IgD-negative memory B cell (primary cell): ENCODE measurements around the gene CDCA4. TPM values are rescaled to one million over a fixed set of nuclear protein-coding genes. Genes with fewer than 3 reads are reported as not detected.
"Not testable (repeated sequence)": the region's sequence is repeated elsewhere in the genome, so short reads cannot be mapped to it uniquely, and the experiment has no call there.

Source experiments
- H3K27ac Mint-ChIP-seq, 3 donors: one replicate each; pipeline ENCODE4 v1.8.0; 2020 to 2022; ENCODE audit warnings: mild to moderate bottlenecking in 3 of 3, mixed read lengths in 3 of 3, moderate library complexity in 1 of 3
- H3K27me3 Mint-ChIP-seq: one replicate; pipeline ENCODE4 v1.8.0; 2021; ENCODE audit warnings: mixed read lengths
- H3K36me3 Mint-ChIP-seq: one replicate; pipeline ENCODE4 v1.8.0; 2020; ENCODE audit warnings: mild to moderate bottlenecking, mixed read lengths
- H3K4me1 Mint-ChIP-seq, 3 donors: one replicate each; pipeline ENCODE4 v1.8.0; 2020 to 2022; ENCODE audit warnings: mixed read lengths in 3 of 3, mild to moderate bottlenecking in 1 of 3
- H3K4me3 Mint-ChIP-seq, 4 donors: one replicate each; pipeline ENCODE4 v1.8.0; 2020 to 2022; ENCODE audit warnings: mild to moderate bottlenecking in 4 of 4, mixed read lengths in 4 of 4, moderate library complexity in 3 of 4
- H3K9me3 Mint-ChIP-seq, 3 donors: one replicate each; pipeline ENCODE4 v1.8.0; 2020 to 2021; ENCODE audit warnings: mixed read lengths in 3 of 3, mild to moderate bottlenecking in 1 of 3
- polyA plus RNA-seq: library from polyadenylated mRNA; unstranded; fragments of 300-500 nt; fragmentation: Illumina TruSeq; gene quantifications from one replicate; pipeline ENCODE4 v1.2.3, GENCODE V29; 2021

The CDCA4 gene
- polyA plus RNA-seq, 1 donor from 2014 or later = 11.4 TPM

DNA sequence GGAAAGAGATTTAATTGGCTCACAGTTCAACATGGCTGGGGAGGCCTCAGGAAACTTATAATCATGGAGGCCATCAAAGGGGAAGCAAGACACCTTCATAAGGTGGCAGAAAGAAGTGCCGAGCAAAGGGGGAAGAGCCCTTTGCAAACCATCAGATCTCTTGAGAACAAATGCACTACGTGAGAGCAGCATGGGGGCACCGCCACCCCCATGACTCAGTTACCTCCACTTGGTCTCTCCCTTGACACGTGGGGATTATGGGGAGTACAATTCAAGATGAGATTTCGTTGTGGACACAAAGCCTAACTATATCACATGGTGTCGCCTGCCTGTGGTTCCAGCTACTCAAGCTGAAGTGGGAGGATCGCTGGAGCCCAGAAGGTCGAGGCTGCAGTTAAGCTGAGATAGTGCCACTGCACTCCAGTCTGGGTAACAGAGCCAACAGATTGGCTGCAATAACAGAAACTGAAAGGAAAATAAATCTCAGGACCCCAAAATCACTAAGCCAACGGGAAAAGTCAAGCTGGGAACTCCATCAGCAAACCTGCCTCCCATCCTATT is 10.0 kb upstream of the CDCA4 start:
- H3K36me3 Mint-ChIP-seq = no peaks in the 10 kb centered on the region
- no peak overlapping the region for H3K27ac Mint-ChIP-seq
- H3K4me3 Mint-ChIP-seq = peak overlapping the region in 2 of 4 donors; percentile 58 to 68
- no peaks in the 10 kb centered on the region for H3K27me3 Mint-ChIP-seq
- peaks cover 7 to 19% (median 13%) of the 10 kb centered on the region in 3 donors for H3K4me1 Mint-ChIP-seq
- H3K9me3 Mint-ChIP-seq = peaks cover 0 to 2% (median 0%) of the 10 kb centered on the region in 3 donors

DNA sequence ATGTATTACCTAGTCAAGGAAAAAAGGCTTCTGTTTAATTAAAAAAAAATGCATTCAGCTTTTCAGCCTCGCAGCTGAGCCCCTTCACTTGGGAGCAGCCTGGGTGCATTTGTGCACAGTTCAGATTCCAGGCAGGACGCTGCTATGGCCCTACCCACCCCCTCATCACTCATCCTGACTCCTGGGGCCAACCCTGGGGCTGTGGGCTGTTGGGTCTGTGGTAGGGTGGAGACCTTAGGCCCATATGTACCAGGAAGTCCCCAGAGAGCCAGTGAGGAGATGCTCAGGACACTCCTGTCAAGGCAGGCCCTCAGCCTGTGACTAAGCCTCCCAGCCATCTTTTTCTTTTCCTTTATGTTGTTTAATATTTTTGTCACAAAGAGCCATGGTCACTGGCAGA is 9.3 kb upstream of the CDCA4 start:
- H3K4me3 Mint-ChIP-seq = peak overlapping the region in 1 of 4 donors; percentile 68
- H3K36me3 Mint-ChIP-seq = no peaks in the 10 kb centered on the region
- no peaks in the 10 kb centered on the region for H3K27me3 Mint-ChIP-seq
- peaks cover 0 to 2% (median 0%) of the 10 kb centered on the region in 3 donors for H3K9me3 Mint-ChIP-seq
- peaks cover 10 to 24% (median 14%) of the 10 kb centered on the region in 3 donors for H3K4me1 Mint-ChIP-seq
- H3K27ac Mint-ChIP-seq = no peak overlapping the region

DNA sequence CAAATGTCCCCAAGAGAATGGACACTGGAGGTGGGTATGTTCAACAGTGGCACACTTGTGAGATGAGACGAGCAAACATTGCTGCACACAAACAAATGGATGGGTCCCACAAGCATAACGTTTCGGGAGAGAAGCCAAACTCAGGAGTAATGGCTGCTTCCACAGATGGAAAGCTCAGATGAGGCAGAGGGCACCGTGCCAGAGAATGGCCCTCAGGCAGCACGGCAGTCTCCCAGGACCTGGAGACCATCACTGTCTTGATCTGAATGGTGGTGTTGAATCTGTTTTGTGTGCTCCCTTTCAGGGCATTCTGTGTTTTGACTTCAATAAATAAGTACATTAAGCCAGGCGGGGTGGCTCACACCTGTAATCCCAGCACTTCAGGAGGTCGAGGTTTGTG is 8.5 kb upstream of the CDCA4 start:
- Mint-ChIP-seq H3K9me3 (peaks cover 0 to 2% (median 0%) of the 10 kb centered on the region in 3 donors), H3K4me1 (peaks cover 15 to 24% (median 18%) of the 10 kb centered on the region in 3 donors), H3K27ac (peak overlapping the region in 1 of 3 donors; percentile 25), H3K4me3 (no peak overlapping the region), H3K27me3 (no peaks in the 10 kb centered on the region), H3K36me3 (no peaks in the 10 kb centered on the region)

DNA sequence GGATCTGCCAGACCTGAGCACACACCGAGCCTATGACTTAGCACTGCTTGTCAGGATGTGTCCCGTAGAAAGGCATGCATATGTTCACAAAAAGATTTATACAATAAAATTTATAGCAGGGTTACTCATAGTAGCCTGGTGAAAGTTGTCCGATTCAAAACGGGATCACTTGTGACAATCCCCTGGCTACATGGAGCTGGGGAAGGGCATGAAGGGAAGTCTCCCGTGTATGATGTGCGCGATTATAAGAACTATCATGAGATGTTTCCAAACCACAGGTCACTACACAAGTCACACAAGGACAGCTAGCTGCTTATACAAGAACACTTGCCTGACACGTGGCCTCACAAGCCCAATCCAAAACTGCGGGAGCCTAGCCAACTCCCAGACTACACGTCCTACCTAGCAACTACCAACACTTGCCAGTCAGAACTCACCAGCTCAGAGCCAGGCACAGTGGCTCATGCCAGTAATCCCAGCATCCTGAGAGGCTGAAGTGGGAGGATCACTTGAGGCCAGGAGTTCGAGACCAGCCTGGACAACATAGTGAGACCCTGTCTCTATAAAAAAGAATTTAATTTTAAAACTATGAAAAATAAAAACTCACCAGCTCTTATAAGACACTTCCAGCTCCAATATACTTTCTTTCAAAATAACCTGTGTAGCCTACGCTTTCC is 7.5 kb upstream of the CDCA4 start:
- no peaks in the 10 kb centered on the region for H3K36me3 Mint-ChIP-seq
- H3K27ac Mint-ChIP-seq = peak overlapping the region in 1 of 3 donors; percentile 35
- H3K4me1 Mint-ChIP-seq = peaks cover 13 to 22% (median 15%) of the 10 kb centered on the region in 3 donors
- H3K4me3 Mint-ChIP-seq = peak overlapping the region in 1 of 4 donors; percentile 28
- peaks cover 0 to 2% (median 0%) of the 10 kb centered on the region in 3 donors for H3K9me3 Mint-ChIP-seq
- no peaks in the 10 kb centered on the region for H3K27me3 Mint-ChIP-seq

DNA sequence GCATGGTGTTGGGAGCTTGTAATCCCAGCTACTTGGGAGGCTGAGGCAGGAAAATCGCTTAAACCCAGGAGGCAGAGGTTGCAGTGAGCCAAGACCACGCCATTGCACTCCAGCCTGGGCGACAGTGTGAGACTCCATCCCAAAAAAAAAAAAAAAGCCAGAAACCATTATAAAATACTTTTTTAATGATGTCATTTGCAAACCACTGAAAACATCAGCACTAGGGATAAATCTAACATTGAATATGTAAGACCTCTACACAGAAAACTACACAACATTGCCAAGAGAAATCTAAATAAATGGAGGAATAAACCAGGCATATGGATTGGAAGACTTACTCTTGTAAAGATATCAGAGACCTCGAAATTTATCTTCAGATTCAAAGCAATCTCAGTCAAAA is 6.8 kb upstream of the CDCA4 start:
- H3K4me3 Mint-ChIP-seq, H3K36me3 Mint-ChIP-seq, H3K27me3 Mint-ChIP-seq, H3K9me3 Mint-ChIP-seq: not testable (repeated sequence)
- H3K27ac Mint-ChIP-seq = peak overlapping the region in 1 of 3 donors; percentile 35
- H3K4me1 Mint-ChIP-seq = peaks cover 10 to 22% (median 13%) of the 10 kb centered on the region in 3 donors

DNA sequence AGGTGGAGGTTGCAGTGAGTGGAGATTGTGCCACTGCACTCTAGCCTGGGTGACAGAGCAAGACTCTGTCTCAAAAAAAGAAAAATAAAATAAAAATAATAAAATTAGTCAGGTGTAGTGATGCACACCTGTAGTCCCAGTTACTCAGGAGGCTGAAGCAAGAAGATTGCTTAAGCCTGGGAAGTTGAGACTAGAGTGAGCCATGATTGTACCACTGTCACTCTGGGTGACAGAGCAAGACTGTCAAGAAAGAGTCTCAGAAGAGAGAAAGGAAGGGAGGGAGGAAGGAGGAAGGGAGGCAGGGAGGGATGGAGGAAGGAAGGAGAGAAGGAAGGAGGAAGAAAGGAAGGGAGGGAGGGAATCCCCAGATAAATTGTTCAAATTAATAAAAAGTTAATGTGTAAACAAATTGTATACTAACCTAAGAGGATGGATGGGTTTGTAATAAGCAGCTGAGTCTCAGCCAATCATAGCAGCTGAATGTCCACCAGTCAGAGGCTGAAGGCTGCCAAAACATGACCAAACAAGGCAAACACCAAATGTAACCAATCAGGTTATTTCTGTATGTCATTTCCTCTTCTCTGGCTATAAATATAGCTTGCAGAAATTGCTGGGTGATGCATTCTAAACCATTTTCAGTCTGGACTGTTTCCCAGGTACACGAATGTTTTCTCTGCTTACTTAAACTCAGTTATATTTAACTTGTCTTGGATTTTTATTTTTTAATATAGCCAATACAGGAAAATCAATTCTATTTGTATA is 6.1 kb upstream of the CDCA4 start:
- Mint-ChIP-seq H3K4me3 (no peak overlapping the region), H3K27me3 (no peaks in the 10 kb centered on the region), H3K27ac (peak overlapping the region in 1 of 3 donors; percentile 64), H3K36me3 (no peaks in the 10 kb centered on the region), H3K4me1 (peaks cover 10 to 20% (median 13%) of the 10 kb centered on the region in 3 donors), H3K9me3 (peaks cover 0 to 2% (median 0%) of the 10 kb centered on the region in 3 donors)

DNA sequence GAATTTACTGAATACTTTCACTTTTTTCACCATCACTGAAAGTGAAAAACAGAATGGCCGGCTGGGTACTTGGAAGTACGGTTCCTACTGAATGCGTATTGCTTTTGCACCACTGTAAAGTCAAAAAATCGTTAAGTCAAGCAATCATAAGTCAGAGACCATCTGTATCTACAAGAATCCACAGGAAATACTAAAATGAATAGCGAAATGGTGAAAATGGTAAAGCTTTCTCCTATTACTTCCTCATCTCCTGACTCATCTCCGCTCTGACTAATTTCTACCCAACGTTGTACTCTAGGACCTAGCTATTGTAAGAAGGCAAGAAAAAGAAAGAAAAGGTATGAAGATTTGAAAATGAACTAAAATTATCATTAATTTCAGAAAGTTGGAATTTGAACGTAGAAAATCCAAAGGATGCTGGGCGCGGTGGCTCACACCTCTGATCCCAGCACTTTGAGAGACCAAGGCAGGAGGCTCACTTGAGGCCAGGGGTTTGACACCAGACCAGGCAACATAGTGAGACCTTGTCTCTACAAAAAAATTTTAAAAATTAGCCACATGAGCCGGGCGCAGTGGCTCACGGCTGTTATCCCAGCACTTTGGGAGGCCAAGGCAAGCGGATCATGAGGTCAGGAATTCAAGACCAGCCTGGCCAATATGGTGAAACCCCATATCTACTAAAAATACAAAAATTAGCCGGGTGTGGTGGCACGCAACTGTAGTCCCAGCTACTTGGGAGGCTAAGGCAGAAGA is 5.3 kb upstream of the CDCA4 start:
- Mint-ChIP-seq H3K36me3 (no peaks in the 10 kb centered on the region), H3K4me1 (peaks cover 15 to 26% (median 17%) of the 10 kb centered on the region in 3 donors), H3K4me3 (peak overlapping the region in 2 of 4 donors; percentile 16 to 49), H3K27ac (peak overlapping the region in 2 of 3 donors; percentile 23 to 64), H3K27me3 (no peaks in the 10 kb centered on the region), H3K9me3 (peaks cover 0 to 2% (median 0%) of the 10 kb centered on the region in 3 donors)

DNA sequence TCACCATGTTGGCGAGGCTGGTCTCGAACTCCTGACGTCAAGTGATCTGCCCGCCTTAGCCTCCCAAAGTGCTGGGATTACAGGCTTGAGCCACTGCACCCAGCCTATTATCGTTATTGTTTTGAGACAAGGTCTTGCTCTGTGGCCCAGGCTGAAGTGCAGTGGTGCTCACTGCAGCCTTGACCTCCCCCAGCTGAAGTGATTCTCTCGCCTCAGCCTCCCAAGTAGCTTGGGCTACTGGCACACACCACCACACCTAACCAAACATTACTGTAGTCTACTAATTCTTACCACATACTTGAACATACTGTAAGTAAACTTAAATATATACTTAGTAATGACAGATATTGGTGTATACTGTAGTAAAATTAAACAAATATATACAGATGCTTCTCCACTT is 4.5 kb upstream of the CDCA4 start:
- no peaks in the 10 kb centered on the region for H3K27me3 Mint-ChIP-seq
- peak overlapping the region in 1 of 4 donors; percentile 1 for H3K4me3 Mint-ChIP-seq
- no peaks in the 10 kb centered on the region for H3K36me3 Mint-ChIP-seq
- H3K27ac Mint-ChIP-seq = peak overlapping the region in 2 of 3 donors; percentile 84 to 98
- H3K4me1 Mint-ChIP-seq = peaks cover 15 to 26% (median 17%) of the 10 kb centered on the region in 3 donors
- no peaks in the 10 kb centered on the region for H3K9me3 Mint-ChIP-seq

DNA sequence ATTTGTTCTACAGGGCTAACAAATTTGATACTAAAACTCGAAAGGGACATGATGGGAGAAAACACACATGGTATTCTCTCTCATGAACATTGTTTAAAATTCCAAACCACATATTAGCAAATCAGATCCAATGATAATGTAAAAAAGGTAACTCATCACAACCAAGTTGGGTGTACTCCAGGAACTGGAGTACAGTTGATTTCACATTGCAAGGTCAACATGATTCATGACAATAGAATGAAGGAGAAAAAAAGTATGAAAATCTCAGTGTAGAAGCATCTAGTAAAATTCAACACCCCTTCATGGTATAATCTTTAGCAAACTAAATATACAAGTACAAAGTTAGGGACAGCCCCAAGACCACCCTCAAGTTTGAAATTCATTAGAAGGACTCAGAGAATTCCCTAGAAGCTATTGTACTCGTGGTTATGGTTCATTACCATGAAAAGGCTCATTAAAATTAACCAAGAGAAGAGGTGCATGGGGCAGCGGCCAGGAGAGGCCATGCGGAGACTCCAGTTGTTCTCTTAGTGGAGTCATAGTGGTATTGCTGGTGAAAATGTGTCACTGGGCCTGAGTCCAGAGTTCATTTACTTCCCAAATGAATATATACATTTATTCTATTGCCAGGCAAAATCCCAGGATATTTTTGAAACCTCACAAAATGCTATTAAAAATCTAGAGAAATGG is 3.1 kb upstream of the CDCA4 start:
- Mint-ChIP-seq H3K27ac (peak overlapping the region in 1 of 3 donors; percentile 98), H3K4me1 (peaks cover 24 to 34% (median 26%) of the 10 kb centered on the region in 3 donors), H3K4me3 (peak overlapping the region in 1 of 4 donors; percentile 99), H3K27me3 (peaks cover 3% of the 10 kb centered on the region), H3K36me3 (no peaks in the 10 kb centered on the region), H3K9me3 (no peaks in the 10 kb centered on the region)

DNA sequence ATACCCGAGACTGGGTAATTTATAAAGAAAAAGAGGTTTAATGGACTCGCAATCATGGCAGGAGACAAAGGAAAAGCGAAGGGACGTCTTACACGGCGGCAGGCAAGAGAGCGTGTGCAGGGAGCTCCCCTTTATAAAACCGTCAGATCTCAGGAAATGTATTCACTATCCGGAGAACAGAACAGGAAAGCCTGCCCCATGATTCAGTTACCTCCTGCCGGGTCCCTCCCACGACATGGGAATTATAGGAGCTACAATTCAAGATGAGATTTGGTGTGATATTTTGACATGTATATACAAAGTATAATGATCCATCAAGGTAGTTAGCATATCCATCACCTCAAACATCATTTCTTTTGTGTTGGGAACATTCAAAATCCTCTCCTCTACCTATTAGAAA is 2.3 kb upstream of the CDCA4 start:
- peak overlapping the region in 1 of 3 donors; percentile 98 for H3K27ac Mint-ChIP-seq
- no peaks in the 10 kb centered on the region for H3K36me3 Mint-ChIP-seq
- H3K9me3 Mint-ChIP-seq = no peaks in the 10 kb centered on the region
- H3K4me3 Mint-ChIP-seq = peak overlapping the region in 2 of 4 donors; percentile 33 to 99
- H3K27me3 Mint-ChIP-seq = peaks cover 3% of the 10 kb centered on the region
- H3K4me1 Mint-ChIP-seq = peaks cover 25 to 38% (median 29%) of the 10 kb centered on the region in 3 donors

DNA sequence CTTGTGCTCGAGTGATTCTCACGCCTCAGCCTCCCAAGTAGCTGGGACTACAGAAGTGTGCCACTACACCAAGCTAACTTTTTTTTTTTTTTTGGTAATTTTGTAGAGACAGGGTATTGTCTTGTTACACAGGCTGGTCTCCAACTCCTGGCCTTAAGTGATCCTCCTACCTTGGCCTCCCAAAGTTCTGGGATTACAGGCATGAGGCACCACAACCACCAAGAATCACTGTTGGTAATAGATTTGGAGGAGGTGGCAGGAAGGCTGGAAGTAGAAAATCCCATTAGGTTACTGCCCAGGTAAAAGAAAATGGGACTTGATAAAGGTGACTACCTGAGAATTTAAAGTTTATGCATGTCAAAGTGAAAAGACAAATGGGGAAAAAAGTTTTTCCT is 1.4 kb upstream of the CDCA4 start:
- no peaks in the 10 kb centered on the region for H3K9me3 Mint-ChIP-seq
- H3K4me3 Mint-ChIP-seq = peak overlapping the region; percentile 51 to 99 (median 92)
- peak overlapping the region in 2 of 3 donors; percentile 94 to 98 for H3K27ac Mint-ChIP-seq
- no peaks in the 10 kb centered on the region for H3K36me3 Mint-ChIP-seq
- peaks cover 3% of the 10 kb centered on the region for H3K27me3 Mint-ChIP-seq
- H3K4me1 Mint-ChIP-seq = peaks cover 28 to 43% (median 33%) of the 10 kb centered on the region in 3 donors

DNA sequence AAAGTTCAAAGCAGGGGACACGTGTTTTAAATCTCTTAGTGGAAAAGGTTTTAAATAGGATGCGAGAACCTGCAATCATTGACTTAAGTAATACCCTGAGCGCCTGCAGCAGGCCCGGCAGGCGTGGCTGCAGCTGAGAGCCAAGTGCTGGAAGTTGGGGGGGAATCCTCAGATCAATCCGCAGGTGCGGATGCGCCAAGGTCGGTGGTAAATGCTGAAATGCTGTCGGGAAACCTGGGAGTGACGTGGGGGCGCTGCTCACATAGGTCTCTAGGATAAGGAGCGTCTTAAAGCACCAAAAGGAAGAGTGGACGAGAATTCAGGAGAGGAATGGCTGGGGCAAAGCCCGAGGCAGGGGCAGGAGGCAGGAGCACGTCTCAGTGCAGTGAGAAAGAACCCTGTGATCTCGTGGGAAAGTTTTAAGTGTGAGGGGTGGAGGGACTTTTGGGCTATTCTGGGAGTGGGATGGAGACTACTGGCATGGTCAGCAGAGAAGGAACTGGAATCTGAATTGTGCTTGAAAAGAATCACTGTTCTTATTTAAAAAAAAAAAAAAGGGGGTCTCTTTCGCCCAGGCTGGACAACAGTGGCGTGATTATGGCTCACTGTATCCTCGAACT is 883 bp upstream of the CDCA4 start:
- Mint-ChIP-seq H3K36me3 (peaks cover 1% of the 10 kb centered on the region), H3K27me3 (peaks cover 3% of the 10 kb centered on the region), H3K4me1 (peaks cover 29 to 47% (median 35%) of the 10 kb centered on the region in 3 donors)

DNA sequence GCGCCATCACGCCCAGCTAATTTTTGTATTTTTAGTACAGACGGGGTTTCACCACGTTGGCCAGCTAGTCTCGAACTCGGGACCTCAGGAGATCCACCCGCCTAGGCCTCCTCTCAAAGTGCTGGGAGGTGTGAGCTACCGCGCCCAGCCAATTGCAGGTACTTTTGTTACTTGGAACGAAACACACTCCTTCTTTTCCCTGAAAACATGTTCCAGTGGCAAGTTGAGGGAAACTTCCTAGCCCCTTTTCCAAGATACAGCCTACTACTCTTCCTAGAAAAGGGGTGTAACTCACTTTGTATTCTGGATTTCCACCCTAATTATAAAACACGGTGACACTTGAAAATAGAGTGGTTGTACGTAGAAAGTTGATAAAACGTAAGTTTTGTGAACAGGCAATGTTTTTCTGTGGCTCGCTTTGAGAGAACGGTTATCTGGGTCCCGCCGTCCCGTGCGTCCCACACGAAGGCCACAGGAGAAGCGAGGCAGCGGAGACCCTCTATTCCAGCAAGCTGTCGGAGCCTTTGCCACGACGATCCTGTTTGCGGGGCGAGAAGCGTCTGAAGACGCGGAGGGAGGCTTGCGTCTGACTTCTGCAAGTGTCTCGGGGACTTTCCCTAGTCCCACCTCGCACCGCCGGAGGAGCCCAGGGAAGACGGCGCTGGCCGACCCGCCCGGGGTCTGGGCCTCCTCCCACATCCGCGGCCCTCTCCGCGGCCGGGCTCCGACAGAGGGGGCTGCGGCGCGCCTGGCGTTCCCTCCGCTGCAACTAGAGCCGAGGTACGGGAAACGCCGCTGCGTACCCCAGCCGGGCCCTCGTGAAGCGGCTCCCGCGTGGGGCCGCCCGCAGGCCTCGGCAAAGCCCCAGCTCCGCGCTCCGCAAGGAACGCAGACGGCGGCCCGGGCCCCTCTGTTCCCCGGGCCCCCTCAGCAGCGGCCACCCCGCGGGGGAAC is 745 bp downstream of the CDCA4 start:
- H3K27ac Mint-ChIP-seq = peak overlapping the region; percentile 80 to 96 (median 90)
- H3K4me3 Mint-ChIP-seq = peak overlapping the region; percentile 84 to 96 (median 90)
- peaks cover 38 to 52% (median 40%) of the 10 kb centered on the region in 3 donors for H3K4me1 Mint-ChIP-seq
- no peaks in the 10 kb centered on the region for H3K9me3 Mint-ChIP-seq
- H3K36me3 Mint-ChIP-seq = peaks cover 2% of the 10 kb centered on the region
- peaks cover 3% of the 10 kb centered on the region for H3K27me3 Mint-ChIP-seq

More for the DNA sequence above, 883 bp upstream of the CDCA4 start:
- Mint-ChIP-seq H3K27ac (peak overlapping the region; percentile 94 to 98 (median 97)), H3K9me3 (no peaks in the 10 kb centered on the region), H3K4me3 (peak overlapping the region; percentile 88 to 99 (median 95))
